ENCODE measurements around the gene PLXNB2. TPM values are rescaled to one million over a fixed set of nuclear protein-coding genes. Genes with fewer than 3 reads are reported as not detected.
"Not testable (repeated sequence)": the region's sequence is repeated elsewhere in the genome, so short reads cannot be mapped to it uniquely, and the experiment has no call there.

The PLXNB2 gene
- total RNA-seq, 1 donor from 2014 or later = 95.2 TPM

DNA sequence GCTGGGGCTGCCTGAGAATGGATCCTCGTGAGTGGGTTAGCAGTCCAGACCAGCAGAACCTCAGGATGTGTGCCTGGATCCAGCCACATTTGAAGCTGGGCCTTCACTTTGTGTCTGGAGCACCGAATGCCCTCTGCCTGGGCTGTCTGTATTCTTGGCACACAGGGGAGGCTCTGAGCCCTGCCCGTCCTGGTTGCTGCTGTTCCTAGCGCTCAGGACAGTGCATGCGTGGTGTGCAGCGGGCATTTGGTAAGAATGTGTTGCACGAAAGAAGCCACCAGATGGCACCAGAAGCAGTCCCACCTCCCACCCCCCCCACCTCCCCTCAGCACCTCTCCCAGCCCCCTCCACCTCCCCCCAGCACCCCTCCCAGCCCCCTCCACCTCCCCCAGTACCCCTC, 33.1 kb downstream of the PLXNB2 start:
- Mint-ChIP-seq H3K36me3 (ENCODE audit: unreplicated experiment) (no peaks in the 10 kb centered on the region), H3K4me3 (ENCODE audit: unreplicated experiment) (peak overlapping the region; percentile 71), H3K9me3 (ENCODE audit: unreplicated experiment) (peaks cover 5% of the 10 kb centered on the region), H3K27me3 (ENCODE audit: unreplicated experiment) (peaks cover 6% of the 10 kb centered on the region), H3K4me1 (ENCODE audit: low read depth, unreplicated experiment) (peaks cover 11% of the 10 kb centered on the region), H3K27ac (ENCODE audit: unreplicated experiment) (peak overlapping the region; percentile 50)
- DNase-seq = peak; percentile 62
- TF ChIP-seq, protein P1, sequence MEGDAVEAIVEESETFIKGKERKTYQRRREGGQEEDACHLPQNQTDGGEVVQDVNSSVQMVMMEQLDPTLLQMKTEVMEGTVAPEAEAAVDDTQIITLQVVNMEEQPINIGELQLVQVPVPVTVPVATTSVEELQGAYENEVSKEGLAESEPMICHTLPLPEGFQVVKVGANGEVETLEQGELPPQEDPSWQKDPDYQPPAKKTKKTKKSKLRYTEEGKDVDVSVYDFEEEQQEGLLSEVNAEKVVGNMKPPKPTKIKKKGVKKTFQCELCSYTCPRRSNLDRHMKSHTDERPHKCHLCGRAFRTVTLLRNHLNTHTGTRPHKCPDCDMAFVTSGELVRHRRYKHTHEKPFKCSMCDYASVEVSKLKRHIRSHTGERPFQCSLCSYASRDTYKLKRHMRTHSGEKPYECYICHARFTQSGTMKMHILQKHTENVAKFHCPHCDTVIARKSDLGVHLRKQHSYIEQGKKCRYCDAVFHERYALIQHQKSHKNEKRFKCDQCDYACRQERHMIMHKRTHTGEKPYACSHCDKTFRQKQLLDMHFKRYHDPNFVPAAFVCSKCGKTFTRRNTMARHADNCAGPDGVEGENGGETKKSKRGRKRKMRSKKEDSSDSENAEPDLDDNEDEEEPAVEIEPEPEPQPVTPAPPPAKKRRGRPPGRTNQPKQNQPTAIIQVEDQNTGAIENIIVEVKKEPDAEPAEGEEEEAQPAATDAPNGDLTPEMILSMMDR (IDR thresholded peaks at IDR 0.05; ENCODE audit: partially characterized antibody, unreplicated experiment) = no peak

- not testable (repeated sequence) for H3K9me3 Mint-ChIP-seq (ENCODE audit: unreplicated experiment); H3K36me3 Mint-ChIP-seq (ENCODE audit: unreplicated experiment); DNase-seq; H3K27me3 Mint-ChIP-seq (ENCODE audit: unreplicated experiment)
- Mint-ChIP-seq H3K4me3 (ENCODE audit: unreplicated experiment) (peak overlapping the region; percentile 71), H3K4me1 (ENCODE audit: low read depth, unreplicated experiment) (peaks cover 11% of the 10 kb centered on the region), H3K27ac (ENCODE audit: unreplicated experiment) (peak overlapping the region; percentile 50)
Observed at GRCh38 chr22:50273781-50274180, 33.7 kb downstream of the PLXNB2 start.

GRCh38 chr22:50273352-50273751, 34.1 kb downstream of the PLXNB2 start:
- not testable (repeated sequence) for H3K36me3 Mint-ChIP-seq (ENCODE audit: unreplicated experiment); H3K27me3 Mint-ChIP-seq (ENCODE audit: unreplicated experiment); H3K9me3 Mint-ChIP-seq (ENCODE audit: unreplicated experiment); DNase-seq
- Mint-ChIP-seq H3K4me3 (ENCODE audit: unreplicated experiment) (peak overlapping the region; percentile 71), H3K27ac (ENCODE audit: unreplicated experiment) (peak overlapping the region; percentile 50), H3K4me1 (ENCODE audit: low read depth, unreplicated experiment) (peaks cover 13% of the 10 kb centered on the region)

DNA sequence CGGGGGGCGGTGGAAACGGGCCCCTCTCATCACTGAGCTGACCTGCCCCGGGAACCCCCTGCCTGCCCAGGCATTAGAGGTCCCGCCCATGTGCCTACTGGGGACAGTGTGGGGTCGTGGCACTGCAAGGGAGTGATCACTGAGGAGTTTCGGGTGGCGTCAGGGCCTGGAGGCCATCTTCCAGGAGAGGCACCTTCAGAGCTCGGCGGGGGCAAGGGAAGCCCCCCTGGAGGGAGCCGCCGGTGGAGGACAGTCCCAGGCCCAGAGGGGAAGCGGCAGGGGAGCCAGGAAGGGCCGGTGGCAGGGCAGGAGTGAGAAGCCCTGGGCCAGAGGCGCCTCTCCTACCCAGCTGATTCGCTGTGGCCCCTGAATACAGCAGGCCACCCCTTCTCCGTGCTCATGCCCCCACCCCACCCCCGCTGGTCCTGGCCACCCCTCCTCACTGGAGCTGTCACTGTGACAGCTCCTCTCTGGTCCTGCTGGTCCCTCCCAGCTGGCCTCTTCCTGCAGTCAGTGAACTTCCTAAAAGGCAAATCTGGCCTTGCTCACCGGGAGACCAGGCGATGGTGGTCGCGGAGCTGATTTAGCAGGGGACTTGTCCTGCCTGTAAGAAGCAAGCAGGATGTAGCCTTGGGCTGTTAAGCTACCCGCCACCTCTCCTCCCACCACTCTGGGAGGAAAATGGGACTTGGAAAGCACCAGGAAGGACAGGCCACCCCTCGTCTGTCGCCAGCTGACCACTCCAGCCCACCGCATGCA, 35.2 kb downstream of the PLXNB2 start:
- Mint-ChIP-seq H3K36me3 (ENCODE audit: unreplicated experiment) (no peaks in the 10 kb centered on the region), H3K27ac (ENCODE audit: unreplicated experiment) (peak overlapping the region; percentile 89), H3K27me3 (ENCODE audit: unreplicated experiment) (peaks cover 4% of the 10 kb centered on the region), H3K4me3 (ENCODE audit: unreplicated experiment) (peak overlapping the region; percentile 63), H3K9me3 (ENCODE audit: unreplicated experiment) (peaks cover 4% of the 10 kb centered on the region), H3K4me1 (ENCODE audit: low read depth, unreplicated experiment) (peaks cover 13% of the 10 kb centered on the region)
- TF ChIP-seq, protein P1 (IDR thresholded peaks at IDR 0.05; ENCODE audit: partially characterized antibody, unreplicated experiment) = no peak
- DNase-seq = peak; percentile 61

DNA sequence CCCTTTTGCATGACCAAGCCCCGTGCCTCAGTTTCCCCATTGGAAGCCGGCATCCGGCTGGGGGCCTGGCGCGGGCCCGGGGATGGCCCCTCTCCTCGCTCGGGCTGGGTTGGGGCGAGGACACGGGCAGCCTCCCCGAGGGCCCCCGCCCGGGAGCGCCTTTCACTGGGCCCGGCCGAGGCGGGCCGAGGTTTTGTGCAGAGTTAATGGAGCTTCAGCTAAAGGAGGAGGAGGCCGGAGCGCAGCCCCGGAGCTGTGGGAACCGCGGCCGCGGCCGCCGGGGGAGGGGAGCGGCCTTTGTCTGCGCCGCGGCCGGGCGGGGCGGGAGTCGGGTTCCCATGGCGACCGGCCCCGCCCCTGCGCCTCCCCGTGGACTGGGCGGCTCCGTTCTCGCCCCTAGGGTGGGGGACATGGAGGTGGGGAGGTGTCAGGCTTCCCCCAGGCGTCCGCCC, 35.9 kb downstream of the PLXNB2 start:
- H3K4me3 Mint-ChIP-seq (ENCODE audit: unreplicated experiment) = no peak overlapping the region
- H3K27me3 Mint-ChIP-seq (ENCODE audit: unreplicated experiment) = peaks cover 4% of the 10 kb centered on the region

More for the DNA sequence above, 35.9 kb downstream of the PLXNB2 start:
- H3K27ac Mint-ChIP-seq (ENCODE audit: unreplicated experiment) = no peak overlapping the region
- H3K9me3 Mint-ChIP-seq (ENCODE audit: unreplicated experiment) = peaks cover 4% of the 10 kb centered on the region
- DNase-seq = peak; percentile 92
- H3K36me3 Mint-ChIP-seq (ENCODE audit: unreplicated experiment) = no peaks in the 10 kb centered on the region
- H3K4me1 Mint-ChIP-seq (ENCODE audit: low read depth, unreplicated experiment) = peaks cover 13% of the 10 kb centered on the region
- TF ChIP-seq, protein P1 (IDR thresholded peaks at IDR 0.05; ENCODE audit: partially characterized antibody, unreplicated experiment) = no peak
